Neuronal stem cell (in vitro differentiated cells): Measurements from ENCODE around the gene COQ10A.

Experiments used
- DNase-seq: peaks from one replicate; pipeline ENCODE4 v3.0.0-alpha.2; 2013; ENCODE audit warnings: low spot score
- H2AFZ ChIP-seq: one replicate; pipeline ENCODE4 v1.6.1; 2013; ENCODE audit warnings: mild to moderate bottlenecking, low read length, inconsistent platforms
- H2AK5ac ChIP-seq: 2 replicates; pipeline ENCODE4 v1.6.1; 2013; ENCODE audit warnings: low read depth, mild to moderate bottlenecking, inconsistent platforms, low read length, moderate library complexity, mixed read lengths
- H2BK120ac ChIP-seq: 2 replicates; pipeline ENCODE4 v1.6.1; 2013; ENCODE audit warnings: low read depth, mild to moderate bottlenecking, inconsistent platforms, low read length, moderate library complexity, mixed read lengths
- H2BK12ac ChIP-seq: one replicate; pipeline ENCODE4 v1.6.1; 2013; ENCODE audit warnings: low read length, inconsistent platforms
- H2BK15ac ChIP-seq: 2 replicates; pipeline ENCODE4 v1.6.1; 2013; ENCODE audit warnings: mild to moderate bottlenecking, low read length, inconsistent platforms, mixed read lengths
- H2BK5ac ChIP-seq: one replicate; pipeline ENCODE4 v1.6.1; 2013; ENCODE audit warnings: inconsistent platforms, mild to moderate bottlenecking, low read length, moderate library complexity
- H3K14ac ChIP-seq: one replicate; pipeline ENCODE4 v1.6.1; 2013; ENCODE audit warnings: low read length, inconsistent platforms
- H3K18ac ChIP-seq: 2 replicates; pipeline ENCODE4 v1.6.1; 2013; ENCODE audit warnings: low read length, inconsistent platforms
- H3K23ac ChIP-seq: 2 replicates; pipeline ENCODE4 v1.6.1; 2013; ENCODE audit warnings: low read depth, mild to moderate bottlenecking, mixed read lengths, low read length, inconsistent platforms; ENCODE audit not compliant: poor library complexity
- H3K27ac ChIP-seq: replicated peaks from 3 replicates; pipeline ENCODE4 v1.5.1; 2013; ENCODE audit warnings: low read length, inconsistent platforms
- H3K27me3 ChIP-seq, 3 experiments: 2 replicates each; pipeline ENCODE4 v1.6.1; 2013; ENCODE audit warnings: low read length in 3 of 3, mild to moderate bottlenecking in 2 of 3, inconsistent platforms in 1 of 3, low read depth in 1 of 3, mixed read lengths in 1 of 3, moderate library complexity in 1 of 3; ENCODE audit not compliant: control insufficient read depth in 3 of 3, insufficient read depth in 3 of 3
- H3K36me3 ChIP-seq, 2 donors: replicated peaks in 1 of 2; 2 replicates each; pipeline ENCODE4 v1.6.1; 2013; ENCODE audit warnings: low read length in 2 of 2; ENCODE audit not compliant: control insufficient read depth in 2 of 2, insufficient read depth in 2 of 2
- H3K4ac ChIP-seq: 2 replicates; pipeline ENCODE4 v1.6.1; 2013; ENCODE audit warnings: inconsistent platforms, mild to moderate bottlenecking, low read length, moderate library complexity
- H3K4me1 ChIP-seq, 2 donors: 1 replicate in 1 of 2; 2 replicates in 1 of 2; pipeline ENCODE4 v1.6.1; 2013; ENCODE audit warnings: low read length in 2 of 2, low read depth in 1 of 2; ENCODE audit not compliant: control insufficient read depth in 2 of 2, insufficient read depth in 1 of 2
- H3K4me2 ChIP-seq: one replicate; pipeline ENCODE4 v1.6.1; 2013; ENCODE audit warnings: mild to moderate bottlenecking, low read length, inconsistent platforms; ENCODE audit not compliant: insufficient read depth, poor library complexity, severe bottlenecking
- H3K4me3 ChIP-seq, 2 donors: 2 replicates each; pipeline ENCODE4 v1.5.1; 2013; ENCODE audit warnings: low read length in 2 of 2, mild to moderate bottlenecking in 2 of 2, inconsistent platforms in 1 of 2, moderate library complexity in 1 of 2
- H3K79me1 ChIP-seq: one replicate; pipeline ENCODE4 v1.6.1; 2013; ENCODE audit warnings: low read depth, mild to moderate bottlenecking, inconsistent platforms, low read length, moderate library complexity
- H3K9ac ChIP-seq: one replicate; pipeline ENCODE4 v1.6.1; 2013; ENCODE audit warnings: mild to moderate bottlenecking, low read depth, low read length, inconsistent platforms; ENCODE audit not compliant: poor library complexity
- H3K9me3 ChIP-seq, 2 donors: replicated peaks in 1 of 2; 2 replicates each; pipeline versions ENCODE3 to v1.6.1; 2013; ENCODE audit warnings: low read length in 2 of 2, mild to moderate bottlenecking in 2 of 2, inconsistent platforms in 1 of 2, low read depth in 1 of 2, mixed read lengths in 1 of 2, moderate library complexity in 1 of 2; ENCODE audit not compliant: control insufficient read depth in 2 of 2, insufficient read depth in 1 of 2
- H4K8ac ChIP-seq: one replicate; pipeline ENCODE4 v1.6.1; 2013; ENCODE audit warnings: low read depth, mild to moderate bottlenecking, inconsistent platforms, low read length, moderate library complexity
- H4K91ac ChIP-seq: one replicate; pipeline ENCODE4 v1.6.1; 2013; ENCODE audit warnings: low read length, low read depth, mild to moderate bottlenecking, inconsistent platforms; ENCODE audit not compliant: poor library complexity
- WGBS, 2 donors: extraction: QIAGEN DNeasy Blood & Tissue Kit; methylation state at CpG; one replicate each; pipeline ENCODE4 v1.1.7; 2013; ENCODE audit warnings: missing lambda C conversion rate in 2 of 2, mixed read lengths in 1 of 2; ENCODE audit not compliant: insufficient read length in 2 of 2, insufficient replicate concordance in 1 of 2; ENCODE audit errors: extremely low coverage in 2 of 2; 5-methylcytosine and 5-hydroxymethylcytosine counted together

Gene COQ10A

GRCh38 chr12:56296295-56296694 lies 29.6 kb downstream of the COQ10A start:
- no peak overlapping the region for H3K27ac ChIP-seq
- no peak overlapping the region for H4K8ac ChIP-seq
- peaks cover 6 to 10% of the 10 kb centered on the region in 2 donors for H3K4me1 ChIP-seq
- H2AK5ac ChIP-seq, result no peak overlapping the region
- H3K27me3 ChIP-seq, result no peaks in the 10 kb centered on the region
- H3K23ac ChIP-seq, result no peak overlapping the region
- H2BK120ac ChIP-seq, result no peak overlapping the region
- no peak overlapping the region for H3K4ac ChIP-seq
- H3K4me3 ChIP-seq, result no peak overlapping the region
- H2BK5ac ChIP-seq, result no peak overlapping the region
- no peak overlapping the region for H3K14ac ChIP-seq
- no peak overlapping the region for H2AFZ ChIP-seq
- no peak for DNase-seq
- no CpG with 5 or more reads among the region's 5 CpGs for WGBS, 2 donors
- no peak overlapping the region for H2BK12ac ChIP-seq
- H3K9ac ChIP-seq, result no peak overlapping the region
- no peak overlapping the region for H3K18ac ChIP-seq
- H3K4me2 ChIP-seq, result no peak overlapping the region
- no peak overlapping the region for H2BK15ac ChIP-seq
- H3K36me3 ChIP-seq, result peaks cover 2 to 58% of the 10 kb centered on the region in 2 donors
- peaks cover 5% of the 10 kb centered on the region for H3K79me1 ChIP-seq
- H3K9me3 ChIP-seq, result no peaks in the 10 kb centered on the region
- no peak overlapping the region for H4K91ac ChIP-seq

DNA sequence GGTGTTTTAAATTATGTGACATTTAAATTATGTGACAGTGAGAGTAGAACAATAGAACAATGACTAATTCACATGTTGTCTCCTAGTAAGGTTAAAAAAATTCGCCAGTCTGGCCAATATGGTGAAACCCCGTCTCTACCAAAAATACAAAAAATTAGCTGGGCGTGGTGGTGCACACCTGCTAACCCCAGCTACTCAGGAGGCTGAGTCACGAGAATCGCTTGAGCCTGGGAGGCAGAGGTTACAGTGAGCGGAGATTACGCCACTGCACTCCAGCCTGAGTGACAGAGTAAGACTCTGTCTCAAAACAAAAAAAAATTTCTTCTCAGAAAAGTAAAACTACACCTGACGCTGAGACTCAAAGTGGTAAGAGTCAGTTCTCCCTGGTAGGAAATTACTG lies 30.7 kb downstream of the COQ10A start:
- DNase-seq, result no peak
- Histone ChIP-seq H3K23ac (no peak overlapping the region), H3K14ac (no peak overlapping the region), H4K8ac (no peak overlapping the region), H3K36me3 (peaks cover 0 to 61% of the 10 kb centered on the region in 2 donors), H3K4me2 (no peak overlapping the region), H2BK5ac (no peak overlapping the region), H3K4me1 (peaks cover 6 to 10% of the 10 kb centered on the region in 2 donors), H3K79me1 (peaks cover 5% of the 10 kb centered on the region), H3K4ac (no peak overlapping the region), H3K9me3 (no peaks in the 10 kb centered on the region), H2BK120ac (no peak overlapping the region), H3K9ac (no peak overlapping the region), H2AFZ (no peak overlapping the region), H2BK15ac (no peak overlapping the region), H3K18ac (no peak overlapping the region), H3K27me3 (no peaks in the 10 kb centered on the region), H2AK5ac (no peak overlapping the region), H3K27ac (no peak overlapping the region), H3K4me3 (no peak overlapping the region), H4K91ac (no peak overlapping the region), H2BK12ac (no peak overlapping the region)
- WGBS, 2 donors, result no CpG with 5 or more reads among the region's 8 CpGs

GRCh38 chr12:56298828-56299227 lies 32.1 kb downstream of the COQ10A start:
- H3K4me2 ChIP-seq, result peak overlapping the region; percentile 75
- no peak overlapping the region for H3K14ac ChIP-seq
- no peak overlapping the region for H2BK120ac ChIP-seq
- no peak overlapping the region for H4K91ac ChIP-seq
- no peak overlapping the region for H3K18ac ChIP-seq
- H3K4me3 ChIP-seq, result peak overlapping the region in 1 of 2 donors; percentile 56
- H2AK5ac ChIP-seq, result no peak overlapping the region
- no peaks in the 10 kb centered on the region for H3K9me3 ChIP-seq
- no peak overlapping the region for H3K27ac ChIP-seq
- H2AFZ ChIP-seq, result no peak overlapping the region
- H2BK15ac ChIP-seq, result no peak overlapping the region
- no peak overlapping the region for H3K9ac ChIP-seq
- no peak for DNase-seq
- no peak overlapping the region for H3K23ac ChIP-seq
- H2BK5ac ChIP-seq, result no peak overlapping the region
- peaks cover 5% of the 10 kb centered on the region for H3K79me1 ChIP-seq
- peaks cover 0 to 62% of the 10 kb centered on the region in 2 donors for H3K36me3 ChIP-seq
- H3K27me3 ChIP-seq, result no peaks in the 10 kb centered on the region
- no peak overlapping the region for H2BK12ac ChIP-seq
- peaks cover 6 to 10% of the 10 kb centered on the region in 2 donors for H3K4me1 ChIP-seq
- no peak overlapping the region for H3K4ac ChIP-seq
- no CpG with 5 or more reads among the region's 5 CpGs for WGBS, 2 donors
- H4K8ac ChIP-seq, result no peak overlapping the region

DNA sequence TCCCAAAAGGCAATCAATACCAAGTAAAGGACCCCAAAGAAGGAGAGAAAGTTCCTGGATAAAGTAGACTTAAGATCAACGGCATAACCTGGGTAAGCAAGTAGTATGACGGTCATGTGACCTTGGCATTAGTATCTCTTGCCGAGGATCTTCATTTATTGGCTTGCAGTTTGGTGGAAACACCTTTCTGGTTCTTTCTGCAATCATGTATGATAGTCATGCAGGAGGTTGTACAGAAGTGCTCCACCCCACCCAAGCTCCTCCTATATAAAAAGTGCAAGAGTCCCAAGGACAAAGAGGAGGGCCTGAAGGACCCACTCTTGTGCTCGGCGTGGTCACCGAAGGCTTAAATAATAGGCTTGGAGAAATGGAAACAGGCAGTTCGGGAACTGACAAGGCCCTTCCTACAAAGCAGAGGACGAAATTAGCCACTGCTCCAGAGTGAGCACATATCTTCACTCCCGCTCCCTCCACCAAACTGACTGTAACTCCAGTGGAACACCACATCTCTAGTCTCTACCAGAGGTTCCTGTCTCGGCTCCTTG lies 32.6 kb downstream of the COQ10A start:
- no peak overlapping the region for H2BK12ac ChIP-seq
- no peak overlapping the region for H4K8ac ChIP-seq
- no peak overlapping the region for H3K4ac ChIP-seq
- no peak overlapping the region for H3K14ac ChIP-seq
- H2BK15ac ChIP-seq, result no peak overlapping the region
- peaks cover 6 to 10% of the 10 kb centered on the region in 2 donors for H3K4me1 ChIP-seq
- H3K23ac ChIP-seq, result peak overlapping the region; percentile 38
- H3K4me3 ChIP-seq, result peak overlapping the region; percentile 56 to 98
- no peaks in the 10 kb centered on the region for H3K27me3 ChIP-seq
- peak overlapping the region; percentile 95 for H3K9ac ChIP-seq
- H3K18ac ChIP-seq, result no peak overlapping the region
- H2AFZ ChIP-seq, result peak overlapping the region; percentile 72
- no peak overlapping the region for H4K91ac ChIP-seq
- H2AK5ac ChIP-seq, result peak overlapping the region; percentile 52
- no peak for DNase-seq
- H3K79me1 ChIP-seq, result peaks cover 5% of the 10 kb centered on the region
- peak overlapping the region; percentile 40 for H2BK120ac ChIP-seq
- H3K9me3 ChIP-seq, result no peaks in the 10 kb centered on the region
- peaks cover under 1 to 63% of the 10 kb centered on the region in 2 donors for H3K36me3 ChIP-seq
- H2BK5ac ChIP-seq, result no peak overlapping the region
- peak overlapping the region; percentile 75 for H3K4me2 ChIP-seq
- H3K27ac ChIP-seq, result no peak overlapping the region
- no CpG with 5 or more reads among the region's 10 CpGs for WGBS, 2 donors
